ENCODE measurements around the gene ZIC2.

GRCh38 chr13:99944102-99944501 lies 37.5 kb upstream of the ZIC2 start:
- no peak for TF ChIP-seq PATZ1 (CRISPR knock-in tag; IDR thresholded peaks at IDR 0.05; ENCODE audit: borderline replicate concordance)
- no peak for TF ChIP-seq ZNF8 (CRISPR knock-in tag; IDR thresholded peaks at IDR 0.05)
- no peak for TF ChIP-seq ZFP3 (CRISPR knock-in tag; IDR thresholded peaks at IDR 0.05)
- TF ChIP-seq RARB (CRISPR knock-in tag; IDR thresholded peaks at IDR 0.05), result no peak
- TF ChIP-seq SNAI2 (CRISPR knock-in tag; IDR thresholded peaks at IDR 0.05), result no peak
- TF ChIP-seq TSHZ2 (CRISPR knock-in tag; IDR thresholded peaks at IDR 0.05), result no peak
- TF ChIP-seq CSDC2 (CRISPR knock-in tag; IDR thresholded peaks at IDR 0.05), result no peak
- TF ChIP-seq CSRNP3 (CRISPR knock-in tag; IDR thresholded peaks at IDR 0.05), result no peak
- TF ChIP-seq ISL1 (CRISPR knock-in tag; IDR thresholded peaks at IDR 0.05), result no peak
- no peak for TF ChIP-seq PPARA (CRISPR knock-in tag; IDR thresholded peaks at IDR 0.05; ENCODE audit: borderline replicate concordance)
- no peak for TF ChIP-seq ZFP30 (CRISPR knock-in tag; IDR thresholded peaks at IDR 0.05)
- TF ChIP-seq ZNF565 (CRISPR knock-in tag; conservative IDR thresholded peaks at IDR 0.05; ENCODE audit: low read depth), result no peak
- no peak for TF ChIP-seq TOX (CRISPR knock-in tag; IDR thresholded peaks at IDR 0.05; ENCODE audit: borderline replicate concordance)

All from SK-N-SH treated with all-trans-retinoic acid at 6 μM for 48 hours (cell line).